Measurements from ENCODE around the gene CPVL.
A peak's percentile ranks its signal among the peaks of the same experiment; 100 is the strongest.

CPVL gene

DNA sequence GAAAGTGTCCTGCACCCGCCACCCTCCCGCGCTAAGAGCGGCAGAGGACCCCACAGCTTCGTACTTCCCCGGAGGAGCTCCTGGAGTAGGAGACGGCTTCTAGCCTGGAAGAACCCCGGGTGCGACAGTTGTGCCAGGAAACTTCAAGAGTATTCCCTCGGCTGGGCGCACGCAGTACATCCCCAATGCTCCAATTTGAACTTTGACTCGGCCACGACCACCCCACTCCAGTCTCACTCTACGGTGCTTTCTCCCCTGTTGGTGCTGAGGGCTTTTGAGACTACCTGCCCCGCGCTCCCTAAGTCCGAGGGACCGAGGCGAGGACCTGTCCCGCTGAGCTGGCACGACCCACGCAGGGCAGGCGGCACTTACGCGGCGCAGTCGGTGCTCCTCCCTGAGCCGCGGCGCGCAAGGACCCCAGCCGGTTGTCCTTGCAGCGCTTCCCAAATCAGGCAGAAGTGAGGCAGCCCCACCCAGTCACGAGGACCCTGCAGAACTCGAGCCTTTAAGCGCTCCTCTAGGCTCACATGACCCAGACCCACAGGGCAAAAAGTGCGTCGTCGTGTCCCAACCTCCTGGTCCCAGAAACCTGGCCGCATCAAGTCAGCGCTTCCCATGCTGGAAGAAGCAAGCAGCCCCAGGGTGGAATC, at the start of gene CPVL:
Gene CPVL, minus strand, starts transcription at position 481 of the 650 bp plus-strand sequence. CDS start 25,476 bp downstream, outside the sequence.
- peak in 1 of 2 donors; percentile 35 for DNase-seq

DNA sequence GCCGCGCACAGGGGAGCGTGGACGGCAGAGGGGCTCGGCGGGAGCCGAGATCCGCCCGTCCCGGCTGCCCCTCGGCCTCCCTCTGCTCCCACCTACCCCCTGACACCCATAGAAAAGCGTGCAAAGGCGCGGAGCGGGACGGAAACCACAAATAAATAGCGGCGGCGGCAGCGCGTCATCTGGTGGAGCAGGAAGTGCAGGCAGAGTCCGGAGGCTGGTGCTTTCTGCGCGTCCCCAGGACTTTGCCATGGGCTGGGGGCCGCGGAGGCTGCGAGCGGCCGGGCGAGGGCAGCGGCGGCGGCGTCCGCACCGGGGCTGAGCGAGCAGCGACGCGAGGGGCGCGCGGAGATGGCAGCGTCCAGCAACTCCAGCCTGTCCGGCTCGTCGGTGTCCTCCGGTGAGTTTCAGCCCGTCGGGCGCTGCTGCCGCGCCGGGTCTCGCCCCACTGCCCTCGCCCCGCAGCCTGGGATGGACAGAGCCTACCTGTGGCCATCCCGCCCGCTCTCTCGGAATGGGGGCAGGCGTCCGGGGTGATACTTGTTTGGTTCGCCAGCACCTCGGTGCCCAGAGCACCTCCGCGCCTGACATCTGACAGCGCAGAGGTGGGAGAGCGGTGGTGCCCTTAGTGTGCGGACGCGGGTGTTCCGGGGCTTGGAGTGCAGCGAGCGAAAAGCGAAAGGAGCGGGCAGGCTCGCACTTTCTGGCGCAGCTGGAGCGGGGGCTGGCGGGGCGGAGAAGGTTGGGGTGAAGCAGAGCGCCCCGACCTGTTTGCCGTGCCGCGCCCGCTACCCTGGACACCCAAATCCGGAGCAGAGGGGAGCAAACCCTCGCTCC, 48.5 kb upstream of the CPVL start, which contains the start of gene CHN2:
Gene CHN2, plus strand, starts transcription at position 182 of the 834 bp plus-strand sequence.
- DNase-seq: peak; percentile 43 to 66

- peak in 1 of 2 donors; percentile 50 for DNase-seq
Observed at GRCh38 chr7:29194206-29194593, 47.9 kb upstream of the CPVL start.

- no peak for DNase-seq
Observed at GRCh38 chr7:29193316-29194205, 47.2 kb upstream of the CPVL start.

DNA sequence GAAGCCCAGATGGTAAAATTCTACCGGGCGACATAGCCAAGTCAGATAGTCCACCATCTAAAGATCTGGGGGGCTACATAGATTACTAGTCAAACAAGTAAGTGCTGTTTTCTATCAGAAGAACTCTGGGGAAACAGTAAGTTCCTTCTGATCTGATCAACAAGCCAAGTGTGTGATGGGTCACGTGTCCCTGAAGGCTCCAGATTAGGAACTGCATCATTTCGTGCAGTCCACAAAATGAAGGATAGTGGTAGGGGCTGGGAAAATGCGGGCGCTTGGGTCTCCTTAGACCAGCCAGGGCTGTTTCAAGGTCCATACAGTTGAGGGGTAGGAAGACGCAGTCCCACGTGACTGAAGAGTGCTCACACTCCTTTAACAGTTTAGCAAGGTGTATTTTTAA, 46.5 kb upstream of the CPVL start:
- no peak for DNase-seq

GRCh38 chr7:29192323-29192722, 46.0 kb upstream of the CPVL start:
- DNase-seq: no peak

DNA sequence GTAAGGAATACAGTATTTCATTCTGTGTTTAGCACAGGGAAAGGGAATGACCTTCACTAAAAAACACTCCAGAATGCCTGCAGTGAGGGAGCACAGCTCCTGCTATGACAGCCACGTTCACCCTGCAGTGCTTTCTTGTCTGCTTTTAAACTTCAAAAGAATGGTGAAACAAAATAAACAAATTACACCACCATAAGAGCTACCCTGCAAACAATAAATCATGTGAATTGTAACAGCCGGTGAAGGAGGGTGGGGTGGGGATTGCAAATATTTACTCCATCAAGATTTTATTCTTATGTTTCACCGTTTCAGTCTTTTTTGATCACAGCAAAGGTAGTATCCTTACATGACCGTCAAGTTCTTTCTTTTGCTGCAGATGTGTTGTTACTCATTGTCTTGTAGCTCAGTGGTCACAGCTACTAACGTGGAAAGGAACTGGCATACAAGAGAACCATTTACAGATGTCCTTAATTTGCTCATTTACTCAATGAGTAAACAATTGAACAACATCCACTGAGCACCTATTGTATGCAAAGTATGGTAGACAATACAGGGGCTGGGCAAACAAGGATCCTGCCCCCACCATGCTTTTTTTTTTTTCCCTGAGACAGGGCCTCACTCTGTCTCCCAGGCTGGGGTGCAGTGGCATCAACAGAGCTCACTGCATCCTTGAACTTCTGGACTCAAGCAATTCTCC, 44.2 kb upstream of the CPVL start:
- no peak for DNase-seq

DNA sequence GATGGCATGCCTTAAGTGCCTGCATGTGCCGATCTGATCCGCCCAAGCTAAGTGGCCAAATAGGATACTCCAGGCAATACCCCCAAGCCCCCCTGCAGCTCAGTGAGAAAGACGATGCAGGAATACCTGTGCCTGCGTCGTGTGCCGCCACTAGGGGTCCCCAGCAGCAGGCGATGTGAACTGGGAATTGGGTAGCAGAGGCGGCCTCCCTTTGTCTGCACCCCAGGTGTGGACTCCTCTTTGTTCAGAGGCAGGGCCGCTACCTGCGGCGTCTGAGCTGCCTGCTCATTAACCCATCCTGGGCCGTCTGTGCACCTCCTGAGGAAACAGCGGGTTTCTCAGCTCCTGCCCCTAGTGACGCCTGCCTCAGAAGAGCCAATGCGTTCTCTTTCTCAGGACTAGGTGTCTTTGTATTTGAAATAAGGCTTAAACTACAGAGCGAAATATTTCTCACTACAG, 43.4 kb upstream of the CPVL start:
- DNase-seq: peak; percentile 49 to 66

DNA sequence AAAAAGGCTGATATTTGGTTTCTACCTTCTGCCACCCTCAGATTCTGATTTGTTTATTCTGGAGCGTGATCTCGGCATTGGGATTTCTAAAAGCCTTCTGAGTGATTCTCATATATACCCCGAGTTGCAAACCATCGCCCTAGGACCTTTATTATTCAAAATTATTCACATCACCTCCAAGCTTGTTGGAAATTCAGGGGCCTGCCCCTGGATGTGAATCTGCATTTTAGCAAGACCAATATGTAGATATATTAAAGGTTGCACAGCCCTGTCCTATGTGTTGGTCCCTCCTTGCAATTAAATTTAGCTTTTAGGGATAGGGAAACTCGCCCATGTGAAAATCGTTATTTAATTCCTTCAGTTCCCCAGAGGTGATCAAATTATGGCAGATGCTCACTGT, 39.3 kb upstream of the CPVL start:
- no peak for DNase-seq

DNA sequence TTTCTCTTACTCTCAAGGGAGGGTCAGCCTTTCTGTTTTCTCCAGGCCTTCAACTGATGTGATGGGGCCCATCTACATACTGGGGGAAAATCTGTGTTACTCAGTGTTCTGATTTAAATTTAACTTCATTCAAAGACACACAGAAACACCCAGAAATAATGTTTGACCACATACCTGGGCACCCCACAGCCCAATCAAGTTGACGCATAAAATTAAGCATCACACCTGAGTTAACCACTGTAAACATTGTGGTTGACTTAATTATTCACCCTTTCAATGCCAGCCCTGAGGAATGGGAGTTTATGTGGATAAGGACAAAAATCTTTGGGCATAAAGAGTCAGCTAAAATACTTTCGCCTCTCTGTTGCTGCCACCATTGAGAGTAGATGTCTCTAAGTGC, 38.3 kb upstream of the CPVL start:
- DNase-seq: no peak

- no peak for DNase-seq
Observed at GRCh38 chr7:29179115-29179514, 32.8 kb upstream of the CPVL start.

GRCh38 chr7:29177963-29178600, 31.7 kb upstream of the CPVL start:
- DNase-seq: peak; percentile 14 to 26

- no peak for DNase-seq
Observed at GRCh38 chr7:29173458-29173857, 27.1 kb upstream of the CPVL start.

DNA sequence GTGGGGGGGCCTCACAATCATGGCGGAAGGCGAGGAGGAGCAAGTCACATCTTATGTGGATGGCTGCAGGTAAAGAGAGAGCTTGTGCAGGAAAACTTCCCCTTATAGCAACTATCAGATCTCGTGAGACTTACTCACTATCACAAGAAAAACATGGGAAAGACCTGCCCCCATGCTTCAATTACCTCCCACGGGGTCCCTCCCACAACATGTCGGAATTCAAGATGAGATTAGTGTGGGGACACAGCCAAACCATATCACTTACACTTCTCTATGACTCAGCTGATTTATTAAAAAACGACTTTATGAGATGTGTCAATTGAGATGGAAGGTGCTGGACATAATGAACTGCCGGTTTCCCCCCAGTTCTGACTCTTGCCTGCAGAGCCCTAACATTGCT, 24.4 kb upstream of the CPVL start:
- DNase-seq: no peak

DNA sequence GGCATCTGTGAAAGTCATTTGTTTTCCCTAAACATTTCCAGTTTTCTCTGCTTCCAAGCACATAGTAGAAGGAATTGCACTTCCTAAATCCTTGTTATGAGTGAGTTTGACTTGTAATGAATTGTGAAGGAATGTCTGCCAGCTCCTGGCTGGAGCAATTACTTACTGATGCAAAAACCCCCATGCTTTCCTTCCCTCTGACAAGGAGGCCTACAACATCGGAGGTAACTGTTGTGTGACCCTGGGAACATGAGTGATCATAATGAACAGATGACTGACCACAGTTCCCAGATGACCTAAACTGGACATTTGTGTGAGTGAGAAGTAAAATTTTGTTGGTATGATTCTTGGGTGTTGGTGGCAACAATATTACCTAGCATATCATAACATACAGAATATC, 21.4 kb upstream of the CPVL start:
- DNase-seq: no peak

DNA sequence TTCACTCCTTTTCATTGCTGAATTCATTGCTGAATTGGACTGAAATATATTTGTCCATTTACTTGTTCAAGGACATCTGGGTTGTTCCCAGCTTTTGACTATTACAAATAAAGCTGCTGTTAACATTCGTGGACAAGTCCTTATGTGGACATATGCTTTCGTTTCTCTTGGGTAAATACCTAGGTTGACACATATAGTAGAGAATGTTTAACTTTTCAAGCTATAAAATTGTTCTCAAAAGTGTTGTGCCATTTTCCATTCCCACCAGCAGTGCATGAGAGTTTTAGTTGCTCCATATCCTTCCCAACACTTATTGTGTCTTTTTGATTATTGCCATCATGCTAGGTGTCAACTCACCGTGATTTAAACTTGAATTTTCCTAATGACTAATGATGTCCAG, 17.5 kb upstream of the CPVL start:
- no peak for DNase-seq

DNA sequence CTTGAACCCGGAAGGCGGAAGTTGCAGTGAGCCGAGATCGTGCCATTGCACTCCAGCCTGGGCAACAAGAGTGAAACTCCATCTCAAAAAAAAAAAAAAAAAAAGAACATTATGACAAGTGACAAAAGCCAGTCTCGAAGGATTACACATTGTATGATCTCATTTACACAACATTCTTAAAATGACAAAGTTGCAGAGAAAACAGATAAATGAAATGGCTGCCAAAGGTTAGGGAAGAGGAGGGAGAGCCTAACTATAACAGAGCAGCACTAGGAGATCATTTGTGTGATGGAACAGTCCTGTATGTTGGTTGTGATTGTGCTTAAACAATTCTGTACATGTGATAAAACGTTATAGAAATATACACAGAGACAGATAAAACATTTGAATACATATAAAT, 16.2 kb upstream of the CPVL start:
- DNase-seq: no peak

DNA sequence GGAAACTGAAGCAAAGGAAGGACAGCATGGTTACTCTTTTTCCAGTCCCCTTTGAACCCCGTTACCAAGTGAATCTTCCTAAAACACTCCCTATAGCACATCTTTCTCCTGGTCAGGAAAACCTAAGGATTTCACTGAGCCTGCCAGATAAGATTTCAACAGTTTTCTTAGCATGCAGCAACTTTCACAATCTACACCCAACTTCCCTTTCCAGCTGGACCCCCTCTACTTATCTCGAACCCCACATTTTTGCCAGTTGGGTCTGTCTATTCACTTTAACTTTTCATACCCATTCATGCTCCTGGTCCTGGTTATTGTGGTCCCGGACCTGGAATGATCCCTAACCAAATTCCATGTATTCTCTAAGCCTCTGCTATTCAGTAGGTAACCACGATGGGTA, 14.9 kb upstream of the CPVL start:
- DNase-seq: no peak

- DNase-seq: no peak
Observed at GRCh38 chr7:29160080-29160479, 13.7 kb upstream of the CPVL start.

DNA sequence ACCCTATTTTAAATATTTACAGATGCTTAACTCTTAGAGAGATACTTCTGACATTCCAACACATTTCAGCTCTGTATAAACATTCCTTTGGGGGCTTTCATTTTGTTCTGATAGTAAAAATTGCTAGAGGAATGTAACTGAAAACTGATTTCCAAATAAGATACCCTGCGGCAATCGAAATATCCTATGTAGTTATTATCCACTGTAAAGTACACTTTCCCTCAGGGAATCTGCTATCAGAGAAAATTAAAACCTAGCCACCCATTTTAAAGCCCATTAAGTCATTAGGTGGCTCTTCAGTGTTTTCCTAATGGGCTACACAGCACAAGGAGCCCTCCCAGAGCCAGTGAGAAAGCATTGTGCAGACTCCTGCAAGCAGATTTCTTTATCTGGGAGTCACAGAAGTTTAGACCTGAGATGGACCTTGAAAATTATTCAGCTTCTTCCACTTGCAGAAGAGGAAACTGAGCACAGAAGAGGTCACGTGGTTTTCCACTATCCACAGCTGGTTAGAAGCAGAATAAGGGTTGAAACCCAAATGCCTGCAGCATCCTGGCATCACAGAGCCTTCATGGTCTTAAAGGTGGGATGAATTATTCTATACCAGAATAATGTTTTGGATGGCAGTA, 12.6 kb upstream of the CPVL start:
- DNase-seq: no peak

DNA sequence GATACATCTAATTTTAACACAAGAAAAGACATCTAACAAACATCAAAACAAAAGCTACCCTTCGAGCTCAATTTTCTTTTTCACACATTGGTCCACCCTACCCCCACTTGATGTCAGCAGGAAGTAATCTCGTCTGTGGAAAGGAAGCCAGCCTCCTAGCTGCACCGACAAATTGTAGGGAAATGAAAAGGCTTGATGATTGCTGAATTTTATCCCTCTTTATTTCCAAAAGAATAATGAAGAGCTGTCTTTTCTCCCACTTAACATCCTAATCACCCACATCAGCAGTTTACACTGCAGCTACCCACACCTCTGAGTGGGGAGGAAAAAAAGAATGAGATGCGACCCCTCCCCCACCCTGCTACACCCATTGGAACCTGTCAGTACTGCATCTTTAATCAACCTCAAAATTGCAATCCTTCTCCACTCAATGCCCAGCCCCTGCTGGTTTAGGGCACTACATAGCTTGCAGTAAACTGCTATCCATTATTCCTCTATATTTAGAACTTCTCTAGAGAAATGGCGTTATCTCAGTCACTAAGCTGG, 10.6 kb upstream of the CPVL start:
- DNase-seq: no peak

Measured in hippocampal formation (tissue), 2 donors.